Astrocyte (in vitro differentiated cells and primary cell): ENCODE measurements around the gene IRF1.

Source experiments
- EZH2 ChIP-seq: IDR thresholded peaks from 2 replicates; pipeline ENCODE4 v1.6.1; 2012; ENCODE audit warnings: mild to moderate bottlenecking, low read length, inconsistent platforms; ENCODE audit not compliant: insufficient read depth
- TF ChIP-seq, protein P1 (sequence below): IDR thresholded peaks from 2 replicates; pipeline ENCODE4 v1.5.1; 2011; ENCODE audit warnings: low read depth, mild to moderate bottlenecking, inconsistent platforms, low read length, moderate library complexity; ENCODE audit not compliant: insufficient read depth

GRCh38 chr5:132491368-132492364 is 1.1 kb upstream of the IRF1 start:
- TF ChIP-seq, protein P1, sequence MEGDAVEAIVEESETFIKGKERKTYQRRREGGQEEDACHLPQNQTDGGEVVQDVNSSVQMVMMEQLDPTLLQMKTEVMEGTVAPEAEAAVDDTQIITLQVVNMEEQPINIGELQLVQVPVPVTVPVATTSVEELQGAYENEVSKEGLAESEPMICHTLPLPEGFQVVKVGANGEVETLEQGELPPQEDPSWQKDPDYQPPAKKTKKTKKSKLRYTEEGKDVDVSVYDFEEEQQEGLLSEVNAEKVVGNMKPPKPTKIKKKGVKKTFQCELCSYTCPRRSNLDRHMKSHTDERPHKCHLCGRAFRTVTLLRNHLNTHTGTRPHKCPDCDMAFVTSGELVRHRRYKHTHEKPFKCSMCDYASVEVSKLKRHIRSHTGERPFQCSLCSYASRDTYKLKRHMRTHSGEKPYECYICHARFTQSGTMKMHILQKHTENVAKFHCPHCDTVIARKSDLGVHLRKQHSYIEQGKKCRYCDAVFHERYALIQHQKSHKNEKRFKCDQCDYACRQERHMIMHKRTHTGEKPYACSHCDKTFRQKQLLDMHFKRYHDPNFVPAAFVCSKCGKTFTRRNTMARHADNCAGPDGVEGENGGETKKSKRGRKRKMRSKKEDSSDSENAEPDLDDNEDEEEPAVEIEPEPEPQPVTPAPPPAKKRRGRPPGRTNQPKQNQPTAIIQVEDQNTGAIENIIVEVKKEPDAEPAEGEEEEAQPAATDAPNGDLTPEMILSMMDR, result no peak
- TF ChIP-seq EZH2, result no peak
